H9 (cell line): Measurements from ENCODE around the gene ANKRD2. TPM values are rescaled to one million over a fixed set of nuclear protein-coding genes. Genes with fewer than 3 reads are reported as not detected.

Source experiments
- DNase-seq: peaks from one replicate; pipeline ENCODE4 v3.0.0-alpha.2; 2017
- H2AFZ ChIP-seq: one replicate; pipeline ENCODE4 v1.6.1; 2013; ENCODE audit warnings: mild to moderate bottlenecking, low read length, control low read depth, moderate library complexity
- H2AK5ac ChIP-seq: 2 replicates; pipeline ENCODE4 v1.6.1; 2013; ENCODE audit warnings: low read length, control low read depth, mixed read lengths; ENCODE audit not compliant: insufficient read length
- H2BK120ac ChIP-seq: one replicate; pipeline ENCODE4 v1.6.1; 2013; ENCODE audit warnings: low read depth, mild to moderate bottlenecking, low read length, control low read depth, inconsistent platforms; ENCODE audit not compliant: poor library complexity, severe bottlenecking
- H2BK12ac ChIP-seq: 2 replicates; pipeline ENCODE4 v1.6.1; 2013; ENCODE audit warnings: low read length, control low read depth, mixed read lengths, low read depth; ENCODE audit not compliant: insufficient read length
- H2BK15ac ChIP-seq: 2 replicates; pipeline ENCODE4 v1.6.1; 2013; ENCODE audit warnings: low read depth, low read length, control low read depth
- H2BK20ac ChIP-seq: one replicate; pipeline ENCODE4 v1.6.1; 2013; ENCODE audit warnings: low read depth, mild to moderate bottlenecking, low read length, control low read depth, inconsistent platforms; ENCODE audit not compliant: poor library complexity, severe bottlenecking
- H2BK5ac ChIP-seq: 2 replicates; pipeline ENCODE4 v1.6.1; 2013; ENCODE audit warnings: low read length, control low read depth, mixed read lengths; ENCODE audit not compliant: insufficient read length
- H3K14ac ChIP-seq: 2 replicates; pipeline ENCODE4 v1.6.1; 2013; ENCODE audit warnings: low read length, control low read depth; ENCODE audit not compliant: insufficient read depth
- H3K18ac ChIP-seq: 2 replicates; pipeline ENCODE4 v1.6.1; 2013; ENCODE audit warnings: low read depth, mild to moderate bottlenecking, mixed read lengths, low read length, control low read depth; ENCODE audit not compliant: insufficient read length
- H3K23ac ChIP-seq: 2 replicates; pipeline ENCODE4 v1.6.1; 2013; ENCODE audit warnings: low read length, control low read depth, mixed read lengths, low read depth; ENCODE audit not compliant: insufficient read length
- H3K23me2 ChIP-seq: 2 replicates; pipeline ENCODE4 v1.6.1; 2013; ENCODE audit warnings: low read depth, mild to moderate bottlenecking, mixed read lengths, low read length, control low read depth; ENCODE audit not compliant: insufficient read length, poor library complexity, severe bottlenecking
- H3K27ac ChIP-seq: 2 replicates; pipeline ENCODE4 v1.5.1; 2013; ENCODE audit warnings: low read length, control low read depth, mixed read lengths, low read depth; ENCODE audit not compliant: insufficient read length
- H3K27me3 ChIP-seq: 2 replicates; pipeline ENCODE4 v1.6.1; 2013; ENCODE audit warnings: low read length, control low read depth, inconsistent platforms; ENCODE audit not compliant: insufficient read depth
- H3K4ac ChIP-seq: 2 replicates; pipeline ENCODE4 v1.6.1; 2013; ENCODE audit warnings: low read depth, mild to moderate bottlenecking, control low read depth, inconsistent platforms, low read length, moderate library complexity
- H3K4me1 ChIP-seq: 2 replicates; pipeline ENCODE4 v1.6.1; 2013; ENCODE audit warnings: low read length, control low read depth, inconsistent platforms; ENCODE audit not compliant: insufficient read depth
- H3K4me2 ChIP-seq: 2 replicates; pipeline ENCODE4 v1.6.1; 2013; ENCODE audit warnings: low read length, control low read depth, mixed read lengths; ENCODE audit not compliant: insufficient read length, insufficient read depth
- H3K56ac ChIP-seq: 2 replicates; pipeline ENCODE4 v1.6.1; 2013; ENCODE audit warnings: low read depth, mild to moderate bottlenecking, mixed read lengths, low read length, control low read depth; ENCODE audit not compliant: insufficient read length
- H3K79me1 ChIP-seq: 2 replicates; pipeline ENCODE4 v1.6.1; 2013; ENCODE audit warnings: low read depth, mild to moderate bottlenecking, moderate library complexity, low read length, control low read depth, inconsistent platforms; ENCODE audit not compliant: insufficient read depth, poor library complexity, severe bottlenecking
- H3K79me2 ChIP-seq: 2 replicates; pipeline ENCODE4 v1.6.1; 2013; ENCODE audit warnings: low read length, control low read depth, inconsistent platforms; ENCODE audit not compliant: insufficient read depth
- H3K9ac ChIP-seq: 2 replicates; pipeline ENCODE4 v1.6.1; 2013; ENCODE audit warnings: low read length, control low read depth, mixed read lengths; ENCODE audit not compliant: insufficient read length; ENCODE audit errors: extremely low read depth
- H3K9me3 ChIP-seq: one replicate; pipeline ENCODE4 v1.6.1; 2013; ENCODE audit warnings: low read depth, low read length, inconsistent platforms; ENCODE audit not compliant: control insufficient read depth
- H3T11ph ChIP-seq: one replicate; pipeline ENCODE4 v1.6.1; 2013; ENCODE audit warnings: mild to moderate bottlenecking, low read length, control low read depth, inconsistent platforms
- H4K20me1 ChIP-seq: one replicate; pipeline ENCODE4 v1.6.1; 2013; ENCODE audit not compliant: control insufficient read depth, insufficient read length, insufficient read depth
- H4K5ac ChIP-seq: 2 replicates; pipeline ENCODE4 v1.6.1; 2013; ENCODE audit warnings: low read depth, mild to moderate bottlenecking, mixed read lengths, low read length, control low read depth; ENCODE audit not compliant: insufficient read length
- H4K8ac ChIP-seq: replicated peaks from 2 replicates; pipeline ENCODE4 v1.6.1; 2013; ENCODE audit warnings: low read length, control low read depth, mixed read lengths, low read depth; ENCODE audit not compliant: insufficient read length
- H4K91ac ChIP-seq: 2 replicates; pipeline ENCODE4 v1.6.1; 2013; ENCODE audit warnings: low read depth, mild to moderate bottlenecking, moderate library complexity, mixed read lengths, low read length, control low read depth; ENCODE audit not compliant: insufficient read length
- H3K27ac Mint-ChIP-seq, 3 experiments: 2 replicates in 2 of 3; 3 replicates in 1 of 3; pipeline ENCODE4 v1.8.0; 2020 to 2021; ENCODE audit warnings: mixed read lengths in 3 of 3, mild to moderate bottlenecking in 1 of 3, moderate library complexity in 1 of 3
- H3K27me3 Mint-ChIP-seq: 2 replicates; pipeline ENCODE4 v1.8.0; 2021; ENCODE audit warnings: low read depth, mild to moderate bottlenecking, moderate library complexity, mixed read lengths
- H3K36me3 Mint-ChIP-seq, 3 experiments: 2 replicates in 2 of 3; 3 replicates in 1 of 3; pipeline ENCODE4 v1.8.0; 2020 to 2021; ENCODE audit warnings: low read depth in 3 of 3, mixed read lengths in 3 of 3; ENCODE audit not compliant: insufficient read depth in 1 of 3
- H3K4me1 Mint-ChIP-seq, 2 experiments: 2 replicates each; pipeline ENCODE4 v1.8.0; 2020; ENCODE audit warnings: mixed read lengths in 2 of 2
- H3K4me3 Mint-ChIP-seq, 2 experiments: 2 replicates in 1 of 2; 3 replicates in 1 of 2; pipeline ENCODE4 v1.8.0; 2020 to 2021; ENCODE audit warnings: mild to moderate bottlenecking in 2 of 2, mixed read lengths in 2 of 2, moderate library complexity in 1 of 2
- H3K9me3 Mint-ChIP-seq, 2 experiments: 2 replicates in 1 of 2; 3 replicates in 1 of 2; pipeline ENCODE4 v1.8.0; 2020; ENCODE audit warnings: mild to moderate bottlenecking in 2 of 2, mixed read lengths in 2 of 2, moderate library complexity in 1 of 2
- total RNA-seq: library from RNA; stranded (reverse); gene quantifications from 2 replicates; pipeline ENCODE4 v1.2.1, GENCODE V29; 2021
- TF ChIP-seq, protein P1 (sequence below): fragments of 200-600 bp; sonication (generic); conservative IDR thresholded peaks from 3 replicates; pipeline ENCODE4 v1.8.0; 2021; ENCODE audit warnings: antibody characterized with exemption, mild to moderate bottlenecking

The ANKRD2 gene
- total RNA-seq, 1 experiment from 2014 or later: not detected

DNA sequence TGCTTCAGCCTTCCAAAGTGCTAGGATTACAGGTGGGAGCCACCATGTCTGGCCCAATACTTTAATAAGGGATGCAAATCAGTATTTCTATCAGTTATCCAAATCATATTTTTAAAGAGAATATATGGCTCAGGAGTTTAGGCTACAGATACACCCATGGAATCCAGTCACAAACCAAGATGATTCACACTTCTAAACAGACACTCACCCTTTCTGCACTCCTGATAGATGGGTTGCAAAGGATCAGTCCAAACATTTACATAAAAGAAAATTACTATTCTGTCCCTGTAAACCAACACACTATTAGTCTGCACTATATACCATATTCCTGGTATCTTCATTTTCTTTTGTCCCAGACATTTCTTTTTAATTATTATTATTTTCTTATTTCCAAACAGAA lies 58.5 kb downstream of the ANKRD2 start:
- Mint-ChIP-seq H3K4me3 (no peak overlapping the region), H3K36me3 (peaks cover 0 to 2% (median 2%) of the 10 kb centered on the region in 3 experiments; a peak in 4 of 7 replicates), H3K4me1 (peaks cover 9 to 13% of the 10 kb centered on the region in 2 experiments), H3K9me3 (no peaks in the 10 kb centered on the region; a peak in 1 of 5 replicates), H3K27ac (no peak overlapping the region), H3K27me3 (no peaks in the 10 kb centered on the region)
- no peak overlapping the region for H3K27ac ChIP-seq
- no peaks in the 10 kb centered on the region for H3K27me3 ChIP-seq
- H3K79me2 ChIP-seq: 0 out of 2 replicates have a peak, but pooled peaks cover 3% of the 10 kb centered on the region
- H3K18ac ChIP-seq: no peak overlapping the region
- H3K4me1 ChIP-seq: no peaks in the 10 kb centered on the region
- no peak overlapping the region for H3K9ac ChIP-seq
- no peak overlapping the region for H4K91ac ChIP-seq
- H4K8ac ChIP-seq: no peak overlapping the region
- TF ChIP-seq, protein P1, sequence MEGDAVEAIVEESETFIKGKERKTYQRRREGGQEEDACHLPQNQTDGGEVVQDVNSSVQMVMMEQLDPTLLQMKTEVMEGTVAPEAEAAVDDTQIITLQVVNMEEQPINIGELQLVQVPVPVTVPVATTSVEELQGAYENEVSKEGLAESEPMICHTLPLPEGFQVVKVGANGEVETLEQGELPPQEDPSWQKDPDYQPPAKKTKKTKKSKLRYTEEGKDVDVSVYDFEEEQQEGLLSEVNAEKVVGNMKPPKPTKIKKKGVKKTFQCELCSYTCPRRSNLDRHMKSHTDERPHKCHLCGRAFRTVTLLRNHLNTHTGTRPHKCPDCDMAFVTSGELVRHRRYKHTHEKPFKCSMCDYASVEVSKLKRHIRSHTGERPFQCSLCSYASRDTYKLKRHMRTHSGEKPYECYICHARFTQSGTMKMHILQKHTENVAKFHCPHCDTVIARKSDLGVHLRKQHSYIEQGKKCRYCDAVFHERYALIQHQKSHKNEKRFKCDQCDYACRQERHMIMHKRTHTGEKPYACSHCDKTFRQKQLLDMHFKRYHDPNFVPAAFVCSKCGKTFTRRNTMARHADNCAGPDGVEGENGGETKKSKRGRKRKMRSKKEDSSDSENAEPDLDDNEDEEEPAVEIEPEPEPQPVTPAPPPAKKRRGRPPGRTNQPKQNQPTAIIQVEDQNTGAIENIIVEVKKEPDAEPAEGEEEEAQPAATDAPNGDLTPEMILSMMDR: no peak
- no peak overlapping the region for H2BK12ac ChIP-seq
- no peak overlapping the region for H2AK5ac ChIP-seq
- H3T11ph ChIP-seq: no peak overlapping the region
- H2AFZ ChIP-seq: no peak overlapping the region
- no peak overlapping the region for H3K23ac ChIP-seq
- no peak overlapping the region for H2BK120ac ChIP-seq
- H3K56ac ChIP-seq: no peak overlapping the region
- H2BK5ac ChIP-seq: no peak overlapping the region
- no peak overlapping the region for H3K4ac ChIP-seq
- no peak for DNase-seq
- H4K20me1 ChIP-seq: no peaks in the 10 kb centered on the region
- no peak overlapping the region for H3K4me2 ChIP-seq
- H3K14ac ChIP-seq: no peak overlapping the region
- no peaks in the 10 kb centered on the region for H3K79me1 ChIP-seq
- H4K5ac ChIP-seq: no peak overlapping the region
- H2BK15ac ChIP-seq: no peak overlapping the region
- no peaks in the 10 kb centered on the region for H3K9me3 ChIP-seq
- no peak overlapping the region for H2BK20ac ChIP-seq
- peaks cover 7% of the 10 kb centered on the region for H3K23me2 ChIP-seq
